GM13976 (cell line): ENCODE data around the gene ARHGDIG.
"Not testable (repeated sequence)": the region's sequence is repeated elsewhere in the genome, so short reads cannot be mapped to it uniquely, and the experiment has no call there.

ENCODE experiments used
- DNase-seq: peaks from one replicate; pipeline ENCODE4 v3.0.0; 2012; ENCODE audit warnings: low spot score
- in situ Hi-C: fragments of 300-500 bp; cut with MboI; formaldehyde crosslinking; loops from one replicate; pipeline ENCODE4 v1.12.0; 2022; ENCODE audit warnings: low sequenced_read_pairs, mixed read lengths, inconsistent platforms; ENCODE audit not compliant: unreplicated experiment
- TF ChIP-seq, protein P1 (sequence below): IDR thresholded peaks from 2 replicates; pipeline ENCODE4 v1.5.1; 2012; ENCODE audit warnings: borderline replicate concordance, mild to moderate bottlenecking; ENCODE audit not compliant: insufficient read depth; ENCODE audit errors: extremely low read depth, missing control alignments, control extremely low read depth

Gene ARHGDIG

DNA sequence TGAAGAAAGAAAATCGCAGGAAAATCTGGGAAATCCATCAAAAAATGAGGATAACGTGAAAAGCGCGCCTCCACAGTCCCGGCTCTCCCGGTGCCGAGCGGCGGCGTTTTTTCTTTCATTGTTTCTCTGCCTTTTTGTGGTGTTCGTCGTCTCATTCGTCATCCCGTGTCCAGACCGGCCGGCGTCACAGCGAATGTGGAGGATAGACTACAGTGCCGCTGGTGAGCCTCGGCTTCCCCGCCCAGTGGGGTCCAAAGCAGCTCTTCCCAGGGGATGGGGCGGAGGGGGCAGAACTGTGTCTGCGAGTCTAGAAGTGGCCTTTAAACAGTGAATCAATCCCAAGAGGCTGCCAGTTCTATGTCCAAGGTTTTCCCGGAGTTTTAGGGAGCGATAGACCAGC, 25.9 kb upstream of the ARHGDIG start:
- TF ChIP-seq, protein P1, sequence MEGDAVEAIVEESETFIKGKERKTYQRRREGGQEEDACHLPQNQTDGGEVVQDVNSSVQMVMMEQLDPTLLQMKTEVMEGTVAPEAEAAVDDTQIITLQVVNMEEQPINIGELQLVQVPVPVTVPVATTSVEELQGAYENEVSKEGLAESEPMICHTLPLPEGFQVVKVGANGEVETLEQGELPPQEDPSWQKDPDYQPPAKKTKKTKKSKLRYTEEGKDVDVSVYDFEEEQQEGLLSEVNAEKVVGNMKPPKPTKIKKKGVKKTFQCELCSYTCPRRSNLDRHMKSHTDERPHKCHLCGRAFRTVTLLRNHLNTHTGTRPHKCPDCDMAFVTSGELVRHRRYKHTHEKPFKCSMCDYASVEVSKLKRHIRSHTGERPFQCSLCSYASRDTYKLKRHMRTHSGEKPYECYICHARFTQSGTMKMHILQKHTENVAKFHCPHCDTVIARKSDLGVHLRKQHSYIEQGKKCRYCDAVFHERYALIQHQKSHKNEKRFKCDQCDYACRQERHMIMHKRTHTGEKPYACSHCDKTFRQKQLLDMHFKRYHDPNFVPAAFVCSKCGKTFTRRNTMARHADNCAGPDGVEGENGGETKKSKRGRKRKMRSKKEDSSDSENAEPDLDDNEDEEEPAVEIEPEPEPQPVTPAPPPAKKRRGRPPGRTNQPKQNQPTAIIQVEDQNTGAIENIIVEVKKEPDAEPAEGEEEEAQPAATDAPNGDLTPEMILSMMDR = no peak
- in situ Hi-C loops = no loop called here

DNA sequence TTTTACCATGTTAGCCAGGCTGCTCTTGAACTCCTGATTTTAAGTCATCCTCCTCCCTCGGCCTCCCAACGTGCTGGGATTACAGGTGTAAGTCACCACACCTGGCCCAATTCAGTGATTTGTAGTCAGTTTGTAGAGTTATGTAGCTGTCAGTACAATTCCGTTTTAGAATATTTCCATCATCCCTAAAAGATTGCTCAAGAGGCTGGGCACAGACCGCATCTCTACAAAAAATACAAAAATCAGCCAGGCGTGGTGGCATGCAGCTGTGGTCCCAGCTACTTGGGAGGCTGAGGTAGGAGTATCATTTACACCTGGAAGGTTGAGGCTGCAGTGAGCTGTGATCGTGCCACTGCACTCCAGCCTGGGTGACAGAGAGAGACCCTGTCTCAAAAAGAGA, 25.2 kb upstream of the ARHGDIG start:
- DNase-seq = no peak
- in situ Hi-C loops = no loop called here
- TF ChIP-seq, protein P1 = no peak

More for the DNA sequence above, 25.9 kb upstream of the ARHGDIG start:
- DNase-seq = no peak

DNA sequence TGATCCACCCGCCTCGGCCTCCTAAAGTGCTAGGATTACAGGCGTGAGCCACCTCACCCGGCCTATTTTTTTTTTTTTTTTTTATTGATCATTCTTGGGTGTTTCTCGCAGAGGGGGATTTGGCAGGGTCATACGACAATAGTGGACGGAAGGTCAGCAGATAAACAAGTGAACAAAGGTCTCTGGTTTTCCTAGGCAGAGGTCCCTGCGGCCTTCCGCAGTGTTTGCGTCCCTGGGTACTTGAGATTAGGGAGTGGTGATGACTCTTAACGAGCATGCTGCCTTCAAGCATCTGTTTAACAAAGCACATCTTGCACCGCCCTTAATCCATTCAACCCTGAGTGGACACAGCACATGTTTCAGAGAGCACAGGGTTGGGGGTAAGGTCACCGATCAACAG, 22.3 kb upstream of the ARHGDIG start:
- in situ Hi-C loops, DNase-seq: not testable (repeated sequence)

DNA sequence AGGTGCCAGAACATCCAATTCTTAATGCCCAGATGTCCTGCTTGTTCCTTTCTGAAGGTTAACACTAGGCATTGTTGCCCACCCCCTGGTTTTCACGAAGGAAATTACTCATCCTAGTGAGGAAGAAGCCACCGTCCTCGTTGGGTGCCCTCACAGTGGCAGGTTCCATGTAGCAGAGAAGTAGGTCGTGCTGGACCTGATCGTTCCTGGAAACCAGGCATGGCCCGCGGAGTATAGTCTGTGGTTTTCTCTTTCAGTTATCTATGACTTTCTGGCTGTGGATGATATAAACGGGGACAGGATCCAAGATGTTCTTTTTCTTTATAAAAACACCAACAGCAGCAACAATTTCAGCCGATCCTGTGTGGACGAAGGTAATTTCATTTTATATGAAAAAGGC, 21.2 kb upstream of the ARHGDIG start:
- no peak for DNase-seq
- TF ChIP-seq, protein P1 = no peak
- in situ Hi-C loops = no loop called here

DNA sequence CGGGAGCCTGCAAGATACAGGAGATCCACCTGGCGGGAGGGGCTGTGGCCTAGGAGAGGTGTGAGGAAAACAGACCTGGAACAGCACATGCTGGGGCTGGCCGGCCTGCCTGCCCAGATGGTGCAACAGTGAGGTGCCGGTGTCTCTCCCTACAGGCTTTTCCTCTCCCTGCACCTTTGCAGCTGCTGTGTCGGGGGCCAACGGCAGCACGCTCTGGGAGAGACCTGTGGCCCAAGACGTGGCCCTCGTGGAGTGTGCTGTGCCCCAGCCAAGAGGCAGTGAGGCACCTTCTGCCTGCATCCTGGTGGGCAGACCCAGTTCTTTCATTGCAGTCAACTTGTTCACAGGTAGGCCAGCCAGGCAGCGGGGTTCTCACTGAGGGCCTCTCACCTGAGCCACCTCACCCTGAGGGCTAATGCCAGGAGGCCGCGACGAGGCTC, 20.6 kb upstream of the ARHGDIG start:
- in situ Hi-C loops = no loop called here
- no peak for DNase-seq
- TF ChIP-seq, protein P1 = no peak

DNA sequence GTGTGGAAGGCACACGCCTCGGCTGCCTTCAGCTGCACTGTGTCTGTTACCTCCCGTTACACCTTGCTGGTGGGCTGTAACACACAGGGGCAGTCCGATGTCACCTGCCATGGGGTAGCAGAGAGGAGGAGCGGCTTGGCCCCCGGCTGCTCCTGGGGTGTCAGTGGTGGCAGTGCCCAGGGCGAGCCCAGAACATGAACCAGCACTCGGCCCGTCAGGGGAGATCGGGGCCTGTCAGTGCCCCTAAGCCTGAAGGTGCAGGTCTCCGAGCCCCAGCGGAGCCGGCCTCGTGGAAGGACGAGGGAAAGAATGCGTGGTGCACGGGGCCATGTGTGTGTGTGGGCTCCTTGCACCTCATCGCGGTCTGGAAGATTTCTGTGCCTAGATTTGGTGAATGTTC, 20.1 kb upstream of the ARHGDIG start:
- in situ Hi-C loops = no loop called here
- no peak for DNase-seq
- TF ChIP-seq, protein P1 = no peak

DNA sequence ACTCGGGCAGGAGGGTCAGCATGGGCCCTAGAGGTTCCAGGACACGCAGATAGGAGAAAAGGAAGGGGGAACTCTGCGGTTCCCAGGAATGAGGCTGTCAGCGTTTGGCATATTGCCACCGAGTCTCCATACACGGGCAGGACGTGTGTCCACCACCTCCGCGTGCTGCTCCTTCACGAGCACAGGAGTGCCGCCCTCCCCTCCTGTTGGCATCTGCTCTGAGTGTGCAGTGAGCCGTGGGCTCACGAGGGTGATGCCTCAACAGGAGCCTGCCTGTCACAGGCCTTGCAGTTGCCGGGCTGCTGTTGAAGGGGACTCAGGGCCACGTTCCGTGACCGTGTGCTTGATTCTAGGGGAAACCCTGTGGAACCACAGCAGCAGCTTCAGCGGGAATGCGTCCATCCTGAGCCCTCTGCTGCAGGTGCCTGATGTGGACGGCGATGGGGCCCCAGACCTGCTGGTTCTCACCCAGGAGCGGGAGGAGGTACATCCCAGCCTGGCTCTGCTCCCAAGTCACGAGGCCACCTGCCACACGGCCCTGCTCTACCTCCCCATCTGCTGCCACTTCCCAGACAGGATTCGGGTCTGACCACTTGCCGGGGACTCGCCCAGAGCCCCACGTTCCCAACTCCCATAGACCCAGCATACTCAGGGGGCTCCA, 19.2 kb upstream of the ARHGDIG start:
- in situ Hi-C loops = no loop called here
- DNase-seq = no peak
- TF ChIP-seq, protein P1 = no peak
